Activated T-cell treated with anti-CD3 and anti-CD28 coated beads, Interleukin-2, amount 50 U/mL, for 24 hours (primary cell): ENCODE data around the gene HBP1.
A peak's percentile ranks its signal among the peaks of the same experiment; 100 is the strongest.
"Not testable (repeated sequence)": the region's sequence is repeated elsewhere in the genome, so short reads cannot be mapped to it uniquely, and the experiment has no call there.

Experiments used
- DNase-seq: peaks from one replicate; pipeline ENCODE4 v3.0.0-alpha.2; 2020
- H3K27ac Mint-ChIP-seq: 2 replicates; pipeline ENCODE4 v1.8.0; 2020; ENCODE audit warnings: mild to moderate bottlenecking, mixed read lengths
- H3K27me3 Mint-ChIP-seq: 2 replicates; pipeline ENCODE4 v1.8.0; 2020; ENCODE audit warnings: mixed read lengths
- H3K36me3 Mint-ChIP-seq: 2 replicates; pipeline ENCODE4 v1.8.0; 2020; ENCODE audit warnings: low read depth, mixed read lengths
- H3K4me1 Mint-ChIP-seq: 2 replicates; pipeline ENCODE4 v1.8.0; 2020; ENCODE audit warnings: low read depth, mixed read lengths
- H3K4me3 Mint-ChIP-seq: 2 replicates; pipeline ENCODE4 v1.8.0; 2020; ENCODE audit warnings: mild to moderate bottlenecking, moderate library complexity, mixed read lengths
- H3K9me3 Mint-ChIP-seq: 2 replicates; pipeline ENCODE4 v1.8.0; 2020; ENCODE audit warnings: mixed read lengths

The HBP1 gene

DNA sequence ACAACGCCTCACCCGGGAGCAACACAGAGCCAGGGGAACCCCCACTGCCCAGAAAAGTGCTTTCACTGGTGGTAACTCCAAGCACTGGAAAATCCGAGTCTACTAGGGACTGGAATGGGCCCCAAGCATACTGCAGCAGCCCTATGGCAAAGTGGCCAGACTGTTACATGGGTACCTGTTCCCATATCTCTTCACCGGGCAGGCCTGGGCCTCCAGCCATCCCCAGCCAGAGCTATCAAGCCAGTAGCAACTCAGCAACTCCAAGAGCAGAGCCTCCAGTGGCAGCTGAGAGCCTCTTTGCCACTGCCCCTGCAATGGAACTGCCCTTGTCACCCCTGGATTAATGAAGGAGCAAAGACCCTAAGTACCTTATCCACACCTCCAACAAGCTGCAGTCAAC, 73.5 kb downstream of the HBP1 start:
- Mint-ChIP-seq H3K36me3 (peaks cover 70% of the 10 kb centered on the region), H3K27me3 (no peaks in the 10 kb centered on the region), H3K27ac (no peak overlapping the region), H3K4me1 (no peaks in the 10 kb centered on the region), H3K9me3 (no peaks in the 10 kb centered on the region), H3K4me3 (no peak overlapping the region)
- DNase-seq = no peak

- H3K4me1 Mint-ChIP-seq = no peaks in the 10 kb centered on the region
- DNase-seq = no peak
- H3K9me3 Mint-ChIP-seq = no peaks in the 10 kb centered on the region
- H3K27ac Mint-ChIP-seq = no peak overlapping the region
- no peaks in the 10 kb centered on the region for H3K27me3 Mint-ChIP-seq
- no peak overlapping the region for H3K4me3 Mint-ChIP-seq
- H3K36me3 Mint-ChIP-seq = peaks cover 70% of the 10 kb centered on the region
Observed at GRCh38 chr7:107244613-107245012, 75.8 kb downstream of the HBP1 start.

DNA sequence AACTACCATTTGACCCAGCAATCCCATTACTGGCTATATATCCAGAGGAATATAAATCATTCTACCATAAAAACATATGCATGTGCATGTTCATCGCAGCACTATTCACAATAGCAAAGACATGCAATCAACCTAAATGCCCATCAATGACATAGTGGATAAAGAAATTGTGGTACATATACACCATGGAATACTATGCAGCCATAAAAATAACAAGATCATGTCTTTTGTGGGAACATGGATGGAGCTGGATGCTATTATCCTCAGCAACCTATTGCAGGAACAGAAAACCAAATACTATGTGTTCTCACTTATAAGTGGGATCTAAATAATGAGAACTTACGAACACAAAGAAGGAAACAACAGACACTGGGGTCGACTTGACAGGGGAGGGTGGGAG, 78.0 kb downstream of the HBP1 start:
- not testable (repeated sequence) for DNase-seq
- H3K36me3 Mint-ChIP-seq = peaks cover 72% of the 10 kb centered on the region

DNA sequence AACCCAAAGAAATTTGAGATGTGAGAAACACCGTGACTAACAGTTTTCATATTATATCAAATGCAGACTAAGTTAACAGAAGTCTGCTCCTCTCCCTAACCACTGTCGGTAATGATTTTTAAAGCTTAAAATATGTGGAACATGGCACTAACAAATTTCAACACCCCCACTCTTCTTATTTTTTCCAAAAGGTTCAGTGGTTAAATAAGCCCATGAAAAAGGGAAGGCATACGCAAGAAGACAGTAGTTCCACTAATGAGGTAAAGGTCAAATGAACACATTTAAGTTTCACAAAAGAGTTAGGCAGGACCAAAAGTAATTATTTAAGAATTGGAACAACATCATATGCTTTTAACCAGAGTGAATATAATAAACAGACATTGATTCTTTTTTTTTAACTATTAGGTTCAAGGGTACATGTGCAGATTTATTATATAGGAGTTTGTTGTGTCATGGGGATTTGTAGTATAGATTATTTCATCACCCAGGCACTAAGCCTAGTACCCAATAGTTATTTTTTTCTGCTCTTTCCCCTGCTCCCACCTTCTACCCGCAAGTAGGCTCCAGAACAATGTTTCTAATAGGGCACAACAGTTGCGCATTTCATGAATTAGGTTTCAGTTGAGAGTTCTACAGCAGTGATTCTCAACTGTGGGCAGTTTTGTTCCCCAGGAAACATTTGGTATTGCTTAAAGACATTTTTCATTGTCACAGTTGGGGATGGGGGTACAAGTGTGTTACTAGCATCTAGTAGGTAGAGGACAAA, 79.9 kb downstream of the HBP1 start:
- H3K9me3 Mint-ChIP-seq = no peaks in the 10 kb centered on the region
- no peaks in the 10 kb centered on the region for H3K27me3 Mint-ChIP-seq
- DNase-seq = no peak
- H3K4me3 Mint-ChIP-seq = no peak overlapping the region
- peaks cover 10% of the 10 kb centered on the region for H3K4me1 Mint-ChIP-seq
- H3K27ac Mint-ChIP-seq = no peak overlapping the region
- H3K36me3 Mint-ChIP-seq = peaks cover 60% of the 10 kb centered on the region

More for the DNA sequence above, 78.0 kb downstream of the HBP1 start:
- H3K4me3 Mint-ChIP-seq, H3K27me3 Mint-ChIP-seq, H3K4me1 Mint-ChIP-seq, H3K9me3 Mint-ChIP-seq, H3K27ac Mint-ChIP-seq: not testable (repeated sequence)

GRCh38 chr7:107251963-107252362, 83.2 kb downstream of the HBP1 start:
- no peak overlapping the region for H3K4me3 Mint-ChIP-seq
- H3K36me3 Mint-ChIP-seq = peaks cover 30% of the 10 kb centered on the region
- peak overlapping the region; percentile 13 for H3K27ac Mint-ChIP-seq
- peaks cover 10% of the 10 kb centered on the region for H3K4me1 Mint-ChIP-seq
- no peaks in the 10 kb centered on the region for H3K9me3 Mint-ChIP-seq
- DNase-seq = no peak
- no peaks in the 10 kb centered on the region for H3K27me3 Mint-ChIP-seq
